GM12865 (cell line): ENCODE data around the gene UNC5B.
A peak's percentile ranks its signal among the peaks of the same experiment; 100 is the strongest.

Experiments used
- DNase-seq: peaks from one replicate; pipeline ENCODE4 v3.0.0; 2010; ENCODE audit warnings: low read depth
- H3K4me3 ChIP-seq: 2 replicates; pipeline ENCODE4 v1.5.1; 2011; ENCODE audit warnings: mild to moderate bottlenecking, low read depth, low read length, control low read depth
- CTCF ChIP-seq: IDR thresholded peaks from 2 replicates; pipeline ENCODE4 v1.5.1; 2011; ENCODE audit warnings: low read length, control low read depth, low read depth, inconsistent platforms; ENCODE audit not compliant: insufficient read depth; ENCODE audit errors: missing control alignments

Gene UNC5B

GRCh38 chr10:71211775-71212317 is 524 bp upstream of the UNC5B start:
- no peak for TF ChIP-seq CTCF
- DNase-seq, result no peak

GRCh38 chr10:71213127-71213621 is 804 bp downstream of the UNC5B start:
- peak; percentile 18 for DNase-seq
- no peak for TF ChIP-seq CTCF
- no peak overlapping the region for H3K4me3 ChIP-seq

More at GRCh38 chr10:71211775-71212317, 524 bp upstream of the UNC5B start:
- H3K4me3 ChIP-seq, result no peak overlapping the region

- no peak overlapping the region for H3K4me3 ChIP-seq
- no peak for DNase-seq
- no peak for TF ChIP-seq CTCF
Measured at GRCh38 chr10:71213761-71214440, 1.5 kb downstream of the UNC5B start.

GRCh38 chr10:71214641-71215559 is 2.5 kb downstream of the UNC5B start:
- no peak overlapping the region for H3K4me3 ChIP-seq
- no peak for DNase-seq
- TF ChIP-seq CTCF, result no peak

- no peak overlapping the region for H3K4me3 ChIP-seq
- TF ChIP-seq CTCF, result no peak
- no peak for DNase-seq
Measured at GRCh38 chr10:71216363-71216695, 4.0 kb downstream of the UNC5B start.

- DNase-seq, result no peak
- TF ChIP-seq CTCF, result no peak
- peak overlapping the region; percentile 13 for H3K4me3 ChIP-seq
Measured at GRCh38 chr10:71216751-71217265, 4.4 kb downstream of the UNC5B start.
